ENCODE data around the gene GTF2F1. TPM values are rescaled to one million over a fixed set of nuclear protein-coding genes. Genes with fewer than 3 reads are reported as not detected.
"Not testable (repeated sequence)": the region's sequence is repeated elsewhere in the genome, so short reads cannot be mapped to it uniquely, and the experiment has no call there.

GTF2F1 gene, protein sequence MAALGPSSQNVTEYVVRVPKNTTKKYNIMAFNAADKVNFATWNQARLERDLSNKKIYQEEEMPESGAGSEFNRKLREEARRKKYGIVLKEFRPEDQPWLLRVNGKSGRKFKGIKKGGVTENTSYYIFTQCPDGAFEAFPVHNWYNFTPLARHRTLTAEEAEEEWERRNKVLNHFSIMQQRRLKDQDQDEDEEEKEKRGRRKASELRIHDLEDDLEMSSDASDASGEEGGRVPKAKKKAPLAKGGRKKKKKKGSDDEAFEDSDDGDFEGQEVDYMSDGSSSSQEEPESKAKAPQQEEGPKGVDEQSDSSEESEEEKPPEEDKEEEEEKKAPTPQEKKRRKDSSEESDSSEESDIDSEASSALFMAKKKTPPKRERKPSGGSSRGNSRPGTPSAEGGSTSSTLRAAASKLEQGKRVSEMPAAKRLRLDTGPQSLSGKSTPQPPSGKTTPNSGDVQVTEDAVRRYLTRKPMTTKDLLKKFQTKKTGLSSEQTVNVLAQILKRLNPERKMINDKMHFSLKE
- 37.3 and 39.8 TPM in 2 replicates for total RNA-seq (2014; rRNA removed; shearing (Covaris generic))
- polyA plus RNA-seq (2015; cell fraction: cytosol; rRNA removed) = 59.3 and 73.7 TPM in 2 replicates
- 19.1 and 26.4 TPM in 2 replicates for polyA plus RNA-seq (2015; cell fraction: nucleus; rRNA removed)

DNA sequence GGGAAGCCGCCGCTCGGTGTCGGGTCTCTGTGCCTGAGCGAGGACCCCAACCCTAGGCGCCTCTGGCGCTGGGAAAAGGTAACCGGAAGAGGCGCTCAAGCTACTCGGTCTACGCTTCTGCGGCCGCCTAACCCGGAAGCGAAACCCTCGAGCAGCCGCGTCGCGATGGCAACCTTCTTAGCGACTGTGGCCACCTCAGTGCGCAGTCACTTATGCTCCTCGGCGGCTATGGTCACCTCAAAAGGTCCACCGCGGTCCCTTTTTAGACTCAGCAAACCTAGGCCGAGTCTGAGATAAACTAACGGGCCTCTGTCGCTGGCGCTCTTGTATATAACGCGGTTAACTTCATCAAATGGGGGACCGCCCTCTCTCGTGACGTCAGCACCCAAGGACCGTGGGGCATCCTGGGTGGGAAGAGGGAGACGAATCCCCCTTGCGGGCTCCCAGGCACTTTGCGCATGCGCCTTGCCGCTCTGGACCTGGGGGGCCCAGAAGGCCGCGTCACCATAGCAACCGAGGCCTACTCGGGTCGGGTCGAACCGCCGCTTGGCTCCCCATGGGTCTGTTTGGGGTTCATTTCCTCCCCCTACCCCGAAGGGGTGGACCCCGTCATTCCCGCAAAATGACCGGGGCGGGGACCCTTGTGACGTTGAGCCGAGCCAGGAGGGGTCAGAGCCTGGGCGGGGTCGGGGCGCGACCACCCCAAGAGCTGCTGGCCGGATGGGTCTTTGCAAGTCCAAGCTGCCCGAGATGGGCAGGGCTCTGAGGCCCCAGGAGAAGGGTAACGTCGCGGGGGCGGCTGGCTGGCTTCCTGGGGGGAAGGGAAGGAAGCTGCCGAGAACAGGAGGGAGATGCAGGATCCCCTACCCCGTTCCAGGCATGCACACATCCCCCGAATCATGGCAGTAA is at the start of gene GTF2F1:
TSS of gene GTF2F1 (minus strand) at position 91 of the 909 bp plus-strand sequence. CDS start 169 bp downstream, outside the sequence.
- in situ Hi-C loops (cut with HindIII; ENCODE audit: low pct_unique_long_range_greater_than_20kb, low sequenced_read_pairs) = no loop called here
- DNase-seq (ENCODE audit: low read depth, low spot score) = peak; percentile 93

DNA sequence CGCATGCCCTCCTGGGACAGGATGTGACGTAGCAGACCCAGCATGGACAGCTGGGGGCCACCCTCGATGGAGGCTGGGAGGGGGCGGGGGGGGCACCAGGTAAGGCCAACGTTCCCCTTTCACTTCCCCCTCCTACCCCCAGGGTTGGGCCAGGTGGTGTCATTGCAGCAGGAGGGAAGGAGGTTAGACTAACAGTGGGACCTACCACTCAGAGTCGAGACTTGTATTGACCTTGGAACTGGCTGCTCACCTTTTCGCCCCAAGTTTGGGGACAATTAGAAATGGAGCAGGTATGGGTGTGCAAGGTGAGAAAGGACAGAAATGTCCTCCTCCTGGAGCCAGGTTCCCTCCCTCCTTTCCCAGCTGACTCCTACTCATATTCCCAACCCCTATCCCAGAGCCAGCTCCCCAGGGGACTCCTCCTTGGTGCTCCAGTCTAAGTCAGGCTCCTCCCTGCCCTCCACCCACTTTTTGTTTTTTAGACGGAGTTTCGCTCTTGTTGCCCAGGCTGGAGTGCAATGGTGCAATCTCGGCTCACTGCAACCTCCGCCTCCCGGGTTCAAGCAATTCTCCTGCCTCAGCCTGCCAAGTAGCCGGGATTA is 49.2 kb upstream of the GTF2F1 start:
- in situ Hi-C loops (cut with HindIII; ENCODE audit: low pct_unique_long_range_greater_than_20kb, low sequenced_read_pairs) = no loop called here
- DNase-seq (ENCODE audit: low read depth, low spot score) = no peak

- in situ Hi-C loops (cut with HindIII; ENCODE audit: low pct_unique_long_range_greater_than_20kb, low sequenced_read_pairs) = no loop called here
- no peak for DNase-seq (ENCODE audit: low read depth, low spot score)
These were observed 47.9 kb upstream of the GTF2F1 start for GRCh38 chr19:6440905-6441304.

DNA sequence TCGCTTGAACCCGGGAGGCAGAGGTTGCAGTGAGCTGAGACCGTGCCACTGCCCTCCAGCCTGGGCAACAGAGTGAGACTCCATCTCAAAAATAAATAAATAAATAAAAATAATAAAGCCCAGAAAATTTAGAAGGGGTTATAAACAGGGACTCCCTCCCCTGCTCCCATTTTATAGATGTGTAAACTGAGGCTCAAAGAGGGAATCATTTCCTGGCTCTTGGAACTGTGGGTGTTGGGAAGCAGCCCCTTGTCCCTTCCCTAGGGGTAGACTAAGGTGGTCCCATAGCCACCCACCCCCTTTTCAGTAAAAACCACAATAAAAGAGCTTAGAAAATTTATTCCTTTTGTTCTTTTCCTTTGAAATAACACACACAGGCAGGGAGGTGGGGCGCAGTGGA is 46.8 kb upstream of the GTF2F1 start:
- in situ Hi-C loops (cut with HindIII; ENCODE audit: low pct_unique_long_range_greater_than_20kb, low sequenced_read_pairs) = no loop called here
- DNase-seq (ENCODE audit: low read depth, low spot score) = no peak

- in situ Hi-C loops (cut with HindIII; ENCODE audit: low pct_unique_long_range_greater_than_20kb, low sequenced_read_pairs) = no loop called here
- DNase-seq (ENCODE audit: low read depth, low spot score) = no peak
These were observed 40.7 kb upstream of the GTF2F1 start, which contains the start of gene SLC25A41 for GRCh38 chr19:6433663-6434062. Gene SLC25A41 (minus strand): TSS chr19:6433763. CDS start chr19:6433693, 70 bp downstream.

- in situ Hi-C loops (cut with HindIII; ENCODE audit: low pct_unique_long_range_greater_than_20kb, low sequenced_read_pairs) = no loop called here
These were observed 40.2 kb upstream of the GTF2F1 start for GRCh38 chr19:6433165-6433564.

DNA sequence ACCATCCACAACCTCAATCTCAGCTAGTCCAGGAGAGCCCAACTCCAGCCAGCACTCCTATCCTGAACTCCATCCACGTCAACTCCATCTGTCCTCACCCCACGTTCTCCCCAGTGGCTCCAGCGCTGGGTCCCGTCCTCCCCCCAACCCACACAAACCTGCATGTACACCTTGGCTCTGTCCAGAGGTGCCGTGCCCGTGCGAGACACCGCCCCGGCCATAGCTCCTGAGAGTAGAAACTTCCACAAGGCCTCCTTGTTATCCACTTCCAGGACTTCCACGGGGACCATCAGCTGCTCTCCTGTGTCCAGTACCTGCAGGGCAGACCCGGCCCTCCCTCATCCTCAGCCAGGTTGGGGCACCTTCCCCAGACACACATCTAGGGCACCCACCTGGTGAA is 38.9 kb upstream of the GTF2F1 start:
- DNase-seq (ENCODE audit: low read depth, low spot score) = no peak
- in situ Hi-C loops (cut with HindIII; ENCODE audit: low pct_unique_long_range_greater_than_20kb, low sequenced_read_pairs) = no loop called here

More at GRCh38 chr19:6433165-6433564, 40.2 kb upstream of the GTF2F1 start:
- DNase-seq (ENCODE audit: low read depth, low spot score) = no peak

- no peak for DNase-seq (ENCODE audit: low read depth, low spot score)
- in situ Hi-C loops (cut with HindIII; ENCODE audit: low pct_unique_long_range_greater_than_20kb, low sequenced_read_pairs) = no loop called here
These were observed 36.7 kb upstream of the GTF2F1 start for GRCh38 chr19:6429419-6430221.

DNA sequence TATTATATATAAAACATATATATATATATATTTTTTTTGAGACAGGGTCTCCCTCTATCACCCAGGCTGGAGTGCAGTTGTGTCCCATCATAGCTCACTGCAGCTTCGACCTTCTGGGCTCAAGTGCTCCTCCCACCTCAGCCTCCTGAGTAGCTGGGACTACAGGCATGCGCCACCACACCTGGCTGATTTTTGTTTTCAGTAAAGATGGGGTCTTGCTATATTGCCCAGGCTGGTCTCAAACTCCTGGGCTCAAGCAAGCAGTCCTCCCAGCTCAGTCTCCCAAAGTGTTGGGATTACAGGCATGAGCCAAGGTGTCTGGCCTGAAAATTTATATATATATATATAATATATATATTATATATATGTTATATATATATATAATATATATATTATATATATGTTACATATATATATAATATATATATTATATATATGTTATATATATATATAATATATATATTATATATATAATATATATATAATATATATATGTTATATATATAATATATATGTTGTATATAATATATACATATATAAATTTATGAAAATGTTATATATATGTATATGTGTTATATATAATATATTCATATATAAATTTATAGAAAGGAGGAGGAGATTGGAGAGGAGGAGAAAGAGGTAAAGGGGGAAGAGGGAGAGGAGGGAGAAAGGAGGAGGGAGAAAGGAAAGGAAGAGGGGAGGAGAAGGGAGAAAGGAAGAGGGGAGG is 35.9 kb upstream of the GTF2F1 start:
- DNase-seq (ENCODE audit: low read depth, low spot score); in situ Hi-C loops (cut with HindIII; ENCODE audit: low pct_unique_long_range_greater_than_20kb, low sequenced_read_pairs): not testable (repeated sequence)

GRCh38 chr19:6427131-6427530 is 34.2 kb upstream of the GTF2F1 start:
- no peak for DNase-seq (ENCODE audit: low read depth, low spot score)
- in situ Hi-C loops (cut with HindIII; ENCODE audit: low pct_unique_long_range_greater_than_20kb, low sequenced_read_pairs) = no loop called here

DNA sequence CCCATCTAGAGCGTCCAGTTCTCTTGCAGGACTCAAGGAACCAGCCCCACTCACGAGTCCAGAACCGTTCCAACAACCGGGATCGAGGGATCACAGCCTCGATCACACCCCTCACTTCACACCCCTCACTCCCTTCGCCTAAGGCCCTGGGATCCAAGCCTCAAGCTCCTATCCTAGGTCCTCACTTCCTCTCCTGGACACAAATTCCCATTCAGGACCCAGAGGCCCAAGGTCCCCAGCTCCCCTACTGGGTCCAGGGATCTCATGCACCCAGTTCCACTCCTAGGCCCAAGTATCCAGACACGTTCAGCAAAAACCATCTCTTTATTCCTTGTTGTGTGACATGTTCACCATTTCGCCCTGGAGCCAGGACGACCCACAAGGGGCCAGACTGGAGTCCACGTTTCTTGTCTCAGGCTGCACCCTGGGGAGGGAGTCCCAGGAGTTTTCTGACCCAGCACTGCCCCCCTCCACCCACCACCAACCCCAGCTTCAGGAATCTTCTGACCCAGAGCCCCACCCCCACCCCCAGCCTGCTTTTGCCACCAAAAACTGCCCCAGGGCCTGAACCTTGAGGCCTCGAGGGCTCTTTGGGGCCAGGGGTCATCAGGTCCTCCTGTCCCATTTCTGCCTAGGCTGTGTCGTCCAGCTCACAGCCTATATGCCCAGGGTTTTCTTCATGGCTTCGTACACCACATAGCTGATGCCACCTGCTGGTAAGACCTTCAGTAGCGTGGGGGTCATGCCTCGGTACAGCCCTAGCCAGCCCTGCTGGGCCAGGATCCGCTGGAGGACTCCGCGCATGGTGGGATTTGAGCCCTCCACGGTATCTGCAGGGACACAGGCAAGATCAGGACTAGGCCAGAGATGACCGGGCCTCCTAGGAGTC is 33.0 kb upstream of the GTF2F1 start:
- peak; percentile 33 for DNase-seq (ENCODE audit: low read depth, low spot score)

DNA sequence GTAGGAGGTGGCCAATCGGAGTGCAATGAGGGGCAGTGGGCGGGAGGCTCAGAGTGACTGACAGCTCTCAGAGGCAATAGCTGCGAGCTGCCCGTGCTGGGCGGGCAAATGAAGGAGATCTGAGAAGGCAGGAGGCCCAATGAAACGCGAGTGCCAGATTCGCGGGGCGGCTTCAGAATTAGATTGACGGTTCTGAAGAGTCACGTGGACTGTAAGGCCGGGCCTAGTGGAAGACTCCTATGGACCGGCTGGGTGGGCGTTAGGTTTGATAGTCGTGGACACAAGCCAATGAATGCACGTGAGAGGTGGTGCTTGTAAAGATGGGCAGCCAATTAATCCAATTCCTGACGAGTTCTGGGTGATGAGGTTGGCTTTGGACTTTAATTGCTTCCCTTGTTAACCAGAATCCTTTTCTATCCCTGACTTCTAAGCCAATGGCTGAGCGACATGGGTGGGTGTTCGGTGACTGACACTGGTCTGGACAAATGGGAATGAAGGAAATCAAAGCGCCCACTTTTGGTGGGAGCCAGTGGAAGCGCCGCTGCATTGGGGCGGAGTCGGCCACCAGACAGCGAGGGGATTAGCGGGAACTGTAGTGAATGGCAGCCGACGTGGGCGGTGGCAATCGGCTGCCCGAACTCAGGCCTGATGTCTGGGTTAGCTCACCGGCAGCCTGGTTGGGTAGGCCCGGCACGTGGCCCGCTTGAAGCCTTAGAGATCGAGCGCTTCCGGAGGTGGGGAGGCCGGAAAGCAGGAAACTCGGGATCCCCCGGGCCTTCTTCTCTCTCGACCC is 32.2 kb upstream of the GTF2F1 start:
- DNase-seq (ENCODE audit: low read depth, low spot score) = peak; percentile 99
- in situ Hi-C loops (cut with HindIII; ENCODE audit: low pct_unique_long_range_greater_than_20kb, low sequenced_read_pairs) = no loop called here

More for the DNA sequence above, 33.0 kb upstream of the GTF2F1 start:
- in situ Hi-C loops (cut with HindIII; ENCODE audit: low pct_unique_long_range_greater_than_20kb, low sequenced_read_pairs) = no loop called here

- in situ Hi-C loops (cut with HindIII; ENCODE audit: low pct_unique_long_range_greater_than_20kb, low sequenced_read_pairs) = no loop called here
- no peak for DNase-seq (ENCODE audit: low read depth, low spot score)
These were observed 31.4 kb upstream of the GTF2F1 start, which contains the start of gene KHSRP for GRCh38 chr19:6424195-6424938. Gene KHSRP (minus strand): TSS chr19:6424811. CDS start chr19:6424701, 110 bp downstream.
